ENCODE data around the gene PHACTR1. TPM values are rescaled to one million over a fixed set of nuclear protein-coding genes. Genes with fewer than 3 reads are reported as not detected.

PHACTR1 gene
- total RNA-seq, 1 donor from 2014 or later: 0.49 TPM

GRCh38 chr6:13203145-13203544, 486.6 kb downstream of the PHACTR1 start:
- intact Hi-C loops (cut with DNase I): no loop called here
- no peaks in the 10 kb centered on the region for H3K27me3 ChIP-seq
- H3K9me3 ChIP-seq: no peaks in the 10 kb centered on the region
- DNase-seq (ENCODE audit: extremely low spot score in 2 of 2): no peak
- H3K27ac ChIP-seq: no peak overlapping the region
- H3K4me3 ChIP-seq: no peak overlapping the region
- H3K36me3 ChIP-seq: no peaks in the 10 kb centered on the region
- no peak for TF ChIP-seq CTCF (IDR thresholded peaks at IDR 0.05)
- TF ChIP-seq POLR2A (IDR thresholded peaks at IDR 0.05): no peak
- TF ChIP-seq POLR2AphosphoS5 (IDR thresholded peaks at IDR 0.05; ENCODE audit: insufficient read depth in 1 of 2, low read depth in 1 of 2): no peak
- H3K4me1 ChIP-seq: no peaks in the 10 kb centered on the region

GRCh38 chr6:13205106-13205505, 488.5 kb downstream of the PHACTR1 start:
- H3K4me3 ChIP-seq: no peak overlapping the region
- no peak overlapping the region for H3K27ac ChIP-seq
- H3K9me3 ChIP-seq: no peaks in the 10 kb centered on the region
- H3K4me1 ChIP-seq: no peaks in the 10 kb centered on the region
- intact Hi-C loops (cut with DNase I): no loop called here
- H3K27me3 ChIP-seq: no peaks in the 10 kb centered on the region
- no peak for DNase-seq (ENCODE audit: extremely low spot score in 2 of 2)
- no peaks in the 10 kb centered on the region for H3K36me3 ChIP-seq
- TF ChIP-seq POLR2AphosphoS5 (IDR thresholded peaks at IDR 0.05; ENCODE audit: insufficient read depth in 1 of 2, low read depth in 1 of 2) (no peak), CTCF (IDR thresholded peaks at IDR 0.05) (no peak), POLR2A (IDR thresholded peaks at IDR 0.05) (no peak)

- H3K36me3 ChIP-seq: no peaks in the 10 kb centered on the region
- DNase-seq (ENCODE audit: extremely low spot score in 2 of 2): no peak
- H3K27me3 ChIP-seq: no peaks in the 10 kb centered on the region
- intact Hi-C loops (cut with DNase I): no loop called here
- no peaks in the 10 kb centered on the region for H3K4me1 ChIP-seq
- H3K27ac ChIP-seq: no peak overlapping the region
- no peaks in the 10 kb centered on the region for H3K9me3 ChIP-seq
- TF ChIP-seq POLR2AphosphoS5 (IDR thresholded peaks at IDR 0.05; ENCODE audit: insufficient read depth in 1 of 2, low read depth in 1 of 2): no peak
- TF ChIP-seq POLR2A (IDR thresholded peaks at IDR 0.05): no peak
- no peak for TF ChIP-seq CTCF (IDR thresholded peaks at IDR 0.05)
- no peak overlapping the region for H3K4me3 ChIP-seq
Measured at GRCh38 chr6:13212096-13212495, 495.5 kb downstream of the PHACTR1 start.

DNA sequence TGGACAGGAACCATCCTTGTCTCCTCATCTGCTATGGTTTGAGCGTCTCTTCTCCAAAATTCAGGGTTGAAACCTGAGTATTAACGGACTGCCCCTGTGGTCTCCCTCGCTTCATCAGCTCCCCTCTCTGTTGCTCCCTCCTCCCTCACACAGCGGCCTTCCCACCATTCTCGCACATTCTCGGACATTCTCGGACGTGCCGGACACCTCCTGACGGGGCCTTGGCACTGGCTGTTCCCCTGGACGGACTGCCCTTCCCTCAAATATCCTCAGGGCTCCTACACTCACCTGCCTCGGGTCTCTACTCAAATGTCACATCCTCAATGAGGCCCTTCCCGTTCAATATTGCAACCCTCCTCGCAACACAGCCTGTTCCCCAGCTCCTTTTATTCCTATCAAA, 496.0 kb downstream of the PHACTR1 start:
- no peaks in the 10 kb centered on the region for H3K27me3 ChIP-seq
- intact Hi-C loops (cut with DNase I): no loop called here
- no peaks in the 10 kb centered on the region for H3K4me1 ChIP-seq
- no peaks in the 10 kb centered on the region for H3K9me3 ChIP-seq
- H3K36me3 ChIP-seq: no peaks in the 10 kb centered on the region
- DNase-seq (ENCODE audit: extremely low spot score in 2 of 2): no peak
- no peak for TF ChIP-seq CTCF (IDR thresholded peaks at IDR 0.05)
- no peak for TF ChIP-seq POLR2AphosphoS5 (IDR thresholded peaks at IDR 0.05; ENCODE audit: insufficient read depth in 1 of 2, low read depth in 1 of 2)
- no peak for TF ChIP-seq POLR2A (IDR thresholded peaks at IDR 0.05)
- H3K27ac ChIP-seq: no peak overlapping the region
- no peak overlapping the region for H3K4me3 ChIP-seq

DNA sequence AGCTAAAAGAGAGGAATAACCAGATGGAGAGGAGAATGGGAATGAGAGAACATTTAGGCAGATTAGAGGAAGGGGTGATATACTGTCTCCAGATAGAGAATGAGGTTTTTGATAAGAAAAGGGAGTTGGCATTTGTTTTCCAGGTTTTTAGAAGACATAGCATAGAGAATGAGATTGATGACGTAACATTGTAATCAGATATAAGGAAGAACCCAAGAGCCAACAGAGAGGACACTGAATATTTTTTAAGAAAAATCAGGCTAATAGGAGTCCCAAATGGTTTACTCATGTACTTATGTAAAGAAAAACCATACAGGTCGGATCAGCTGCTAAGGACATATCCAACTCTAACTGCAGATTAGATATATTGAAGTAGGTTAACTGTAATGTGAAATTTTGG, 498.8 kb downstream of the PHACTR1 start:
- DNase-seq (ENCODE audit: extremely low spot score in 2 of 2): no peak
- Histone ChIP-seq H3K36me3 (no peaks in the 10 kb centered on the region), H3K4me1 (no peaks in the 10 kb centered on the region), H3K9me3 (no peaks in the 10 kb centered on the region), H3K4me3 (no peak overlapping the region), H3K27me3 (no peaks in the 10 kb centered on the region), H3K27ac (no peak overlapping the region)
- intact Hi-C loops (cut with DNase I): no loop called here
- TF ChIP-seq POLR2AphosphoS5 (IDR thresholded peaks at IDR 0.05; ENCODE audit: insufficient read depth in 1 of 2, low read depth in 1 of 2) (no peak), CTCF (IDR thresholded peaks at IDR 0.05) (no peak), POLR2A (IDR thresholded peaks at IDR 0.05) (no peak)
